ENCODE results near the gene SERPINA5. TPM values are rescaled to one million over a fixed set of nuclear protein-coding genes. Genes with fewer than 3 reads are reported as not detected.
"Not testable (repeated sequence)": the region's sequence is repeated elsewhere in the genome, so short reads cannot be mapped to it uniquely, and the experiment has no call there.

The SERPINA5 gene
- total RNA-seq, 1 donor from 2014 or later, result 655 TPM

DNA sequence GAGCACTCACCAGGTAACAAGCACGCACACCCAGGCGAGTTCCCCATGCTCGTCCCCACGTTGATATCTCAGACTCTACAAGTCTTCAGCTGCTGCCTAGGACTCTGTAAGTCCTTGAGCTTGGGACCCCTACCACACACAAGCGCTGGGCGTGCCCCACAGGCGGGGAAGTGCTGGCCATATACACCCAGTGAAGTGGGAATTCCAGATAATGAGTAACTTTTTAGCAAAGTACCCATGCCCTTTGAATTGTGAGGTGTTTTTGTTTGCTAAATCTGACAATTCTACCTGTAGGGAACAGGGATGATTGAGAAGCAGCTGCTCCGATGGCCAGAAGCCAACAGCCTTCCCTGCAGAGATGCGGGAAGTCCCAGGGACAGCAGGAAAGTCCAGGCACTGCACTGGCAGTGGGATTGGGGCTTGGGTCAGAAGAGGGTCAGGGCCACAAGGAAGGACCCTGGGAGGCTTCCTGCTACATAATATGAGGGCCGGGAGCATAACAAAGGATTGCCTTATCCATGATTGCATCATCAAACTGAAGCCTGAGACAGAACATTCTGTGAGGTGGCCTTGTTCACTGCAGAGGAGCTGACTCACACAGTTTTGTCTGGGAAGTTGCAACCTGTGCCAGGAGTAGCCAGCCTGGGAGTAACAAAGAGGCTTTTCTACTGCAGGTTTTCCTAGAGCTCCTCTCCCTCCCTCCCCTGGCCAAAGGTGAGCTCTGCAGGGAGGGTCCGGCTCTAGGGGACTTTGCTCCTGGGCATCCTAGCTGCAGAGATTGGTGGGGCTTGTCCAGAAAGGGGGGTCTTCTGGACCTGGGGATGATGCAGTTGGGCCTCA is 17.8 kb downstream of the SERPINA5 start:
- DNase-seq (ENCODE audit: low spot score), result peak; percentile 91

DNA sequence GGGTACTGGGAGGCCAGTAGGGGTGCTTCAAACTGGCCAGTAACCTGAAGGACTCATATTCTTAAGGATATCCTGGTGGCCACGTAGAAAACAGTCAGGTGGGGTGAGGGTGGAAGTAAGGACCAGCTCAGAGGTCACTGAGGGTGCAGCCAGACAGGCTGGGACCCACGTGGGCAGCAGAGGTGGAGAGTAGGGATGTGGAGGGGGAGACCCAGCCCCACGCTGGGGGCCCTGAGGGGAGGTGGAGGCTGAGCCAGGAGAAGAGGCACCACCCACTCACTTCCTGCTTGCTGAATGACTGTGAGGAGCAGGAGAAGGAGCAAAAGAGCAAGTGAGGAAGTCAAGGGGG is 18.4 kb downstream of the SERPINA5 start:
- DNase-seq (ENCODE audit: low spot score), result no peak

DNA sequence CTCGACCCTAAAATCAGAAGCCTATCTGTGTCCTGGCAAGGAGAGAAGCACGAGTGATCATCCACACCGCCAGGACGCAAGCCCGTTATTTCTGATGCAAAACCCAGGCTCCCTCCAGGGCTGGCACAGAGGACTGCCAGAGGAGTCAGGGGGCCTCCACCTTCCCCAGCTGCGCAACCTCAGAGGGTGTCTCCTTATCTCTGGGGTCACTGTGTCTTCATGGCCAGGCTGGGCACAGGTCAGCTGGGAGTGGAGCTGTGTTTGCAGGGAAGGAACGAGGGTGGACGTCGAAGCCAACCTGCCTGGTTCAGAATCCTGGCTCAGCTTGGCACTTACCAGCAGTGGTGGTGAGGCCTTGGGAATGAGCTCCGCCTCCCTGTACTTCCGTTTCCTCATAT is 18.9 kb downstream of the SERPINA5 start:
- DNase-seq (ENCODE audit: low spot score), result no peak

- peak; percentile 76 for DNase-seq (ENCODE audit: low spot score)
These were observed 20.7 kb downstream of the SERPINA5 start for GRCh38 chr14:94601884-94602391.

GRCh38 chr14:94602722-94603121 is 21.5 kb downstream of the SERPINA5 start:
- DNase-seq (ENCODE audit: low spot score), result no peak

GRCh38 chr14:94605361-94605760 is 24.1 kb downstream of the SERPINA5 start:
- DNase-seq (ENCODE audit: low spot score), result no peak

DNA sequence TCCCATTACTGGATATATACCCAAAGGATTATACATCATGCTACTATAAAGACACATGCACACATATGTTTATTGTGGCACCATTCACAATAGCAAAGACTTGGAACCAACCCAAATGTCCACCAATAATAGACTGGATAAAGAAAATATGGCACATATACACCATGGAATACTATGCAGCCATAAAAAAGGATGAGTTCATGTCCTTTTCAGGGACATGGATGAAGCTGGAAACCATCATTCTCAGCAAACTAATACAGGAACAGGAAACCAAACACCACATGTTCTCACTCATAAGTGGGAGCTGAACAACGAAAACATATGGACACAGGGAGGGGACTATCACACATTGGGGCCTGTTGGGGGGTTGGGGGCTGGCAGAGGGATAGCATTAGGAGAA is 27.7 kb downstream of the SERPINA5 start:
- DNase-seq (ENCODE audit: low spot score), result not testable (repeated sequence)

GRCh38 chr14:94611179-94611578 is 30.0 kb downstream of the SERPINA5 start:
- DNase-seq (ENCODE audit: low spot score), result no peak

DNA sequence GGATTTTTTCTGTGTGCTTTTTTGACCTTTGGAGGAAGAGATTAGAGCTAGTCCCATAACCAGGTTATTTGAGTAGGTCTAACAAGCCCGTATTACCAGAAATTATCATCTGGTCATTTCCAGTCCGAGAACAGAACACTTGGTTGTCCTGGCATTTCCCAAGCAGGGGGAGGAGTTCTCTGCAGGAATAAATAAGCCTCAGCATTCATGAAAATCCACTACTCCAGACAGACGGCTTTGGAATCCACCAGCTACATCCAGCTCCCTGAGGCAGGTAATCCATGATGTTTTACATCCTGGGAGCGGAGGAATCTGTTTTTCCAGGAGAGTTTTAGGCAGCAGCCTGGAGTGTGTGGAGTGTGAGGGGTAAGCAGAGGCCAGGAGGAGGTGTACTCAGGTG is 30.9 kb downstream of the SERPINA5 start, which contains the start of gene SERPINA3:
TSS of gene SERPINA3 (plus strand) at position 218 of the 400 bp plus-strand sequence. CDS start 2,051 bp downstream, outside the sequence.
- no peak for DNase-seq (ENCODE audit: low spot score)

DNA sequence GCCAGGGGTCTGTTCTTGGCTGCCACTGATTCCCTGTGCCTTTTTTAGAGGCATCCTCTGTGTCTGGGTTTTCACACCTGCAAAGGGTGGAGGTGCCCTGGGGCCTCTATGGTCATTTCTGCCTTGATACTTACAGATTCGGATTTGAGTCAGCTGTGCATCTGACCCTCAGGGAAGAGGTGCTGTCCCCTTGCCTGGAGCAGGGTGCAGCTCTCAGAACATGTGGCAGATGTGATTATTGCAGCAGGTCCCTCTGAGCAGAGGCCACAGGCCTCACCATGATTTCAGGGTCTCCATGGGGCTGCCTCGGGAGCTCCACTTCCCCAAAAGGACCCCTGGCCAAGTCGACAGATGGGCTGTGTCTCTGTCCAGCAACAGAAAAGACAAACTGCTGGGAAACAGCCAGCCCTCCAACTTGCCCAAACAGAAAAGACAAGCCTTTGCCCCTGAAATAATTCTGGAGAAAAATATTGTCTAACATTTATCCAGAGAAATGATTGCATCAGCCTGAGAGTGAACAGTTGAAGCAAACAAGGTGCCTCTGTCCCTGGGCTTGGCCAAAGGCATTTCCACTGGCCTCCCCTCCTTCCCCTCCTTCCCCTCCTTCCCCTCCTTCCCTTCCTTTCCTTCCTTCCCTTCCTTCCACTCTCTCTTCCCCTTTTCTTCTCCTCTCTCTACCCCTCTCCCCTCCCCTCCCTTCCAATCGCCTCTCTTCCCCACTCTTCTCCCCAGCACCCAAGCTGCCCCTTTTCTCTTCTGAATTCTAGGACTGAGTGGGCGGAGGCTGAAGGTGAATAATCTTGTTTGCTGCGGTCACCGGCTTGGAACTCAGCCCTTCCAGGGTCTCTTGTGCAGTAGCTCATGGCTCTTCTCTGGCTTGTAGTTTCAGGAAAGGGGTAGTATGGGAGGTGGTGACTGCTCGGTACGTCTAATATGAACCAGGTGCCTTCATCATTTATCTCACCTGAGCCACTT is 31.6 kb downstream of the SERPINA5 start:
- no peak for DNase-seq (ENCODE audit: low spot score)

- DNase-seq (ENCODE audit: low spot score), result no peak
These were observed 32.8 kb downstream of the SERPINA5 start for GRCh38 chr14:94613720-94614644.

- DNase-seq (ENCODE audit: low spot score), result no peak
These were observed 33.6 kb downstream of the SERPINA5 start for GRCh38 chr14:94614802-94615201.

DNA sequence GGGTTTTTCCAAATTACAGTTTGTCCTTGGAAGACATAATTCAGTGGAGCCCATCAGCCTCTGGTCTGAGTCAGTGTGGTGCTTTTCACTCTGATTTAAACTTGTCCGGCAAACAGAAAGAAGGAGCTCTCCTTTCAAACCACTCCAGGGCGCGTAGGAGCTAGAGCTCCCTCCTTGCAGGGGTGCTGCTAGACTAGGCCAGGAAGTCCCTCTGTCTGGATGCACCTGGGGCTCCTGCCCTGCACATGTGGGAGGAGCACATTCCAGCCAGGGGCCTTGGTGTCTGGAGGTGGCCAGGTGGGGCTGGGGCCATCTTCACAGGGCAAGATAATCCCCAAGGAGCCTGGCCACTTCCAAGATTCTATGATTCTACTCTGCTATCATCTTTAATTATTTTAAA is 34.0 kb downstream of the SERPINA5 start:
- DNase-seq (ENCODE audit: low spot score), result no peak

DNA sequence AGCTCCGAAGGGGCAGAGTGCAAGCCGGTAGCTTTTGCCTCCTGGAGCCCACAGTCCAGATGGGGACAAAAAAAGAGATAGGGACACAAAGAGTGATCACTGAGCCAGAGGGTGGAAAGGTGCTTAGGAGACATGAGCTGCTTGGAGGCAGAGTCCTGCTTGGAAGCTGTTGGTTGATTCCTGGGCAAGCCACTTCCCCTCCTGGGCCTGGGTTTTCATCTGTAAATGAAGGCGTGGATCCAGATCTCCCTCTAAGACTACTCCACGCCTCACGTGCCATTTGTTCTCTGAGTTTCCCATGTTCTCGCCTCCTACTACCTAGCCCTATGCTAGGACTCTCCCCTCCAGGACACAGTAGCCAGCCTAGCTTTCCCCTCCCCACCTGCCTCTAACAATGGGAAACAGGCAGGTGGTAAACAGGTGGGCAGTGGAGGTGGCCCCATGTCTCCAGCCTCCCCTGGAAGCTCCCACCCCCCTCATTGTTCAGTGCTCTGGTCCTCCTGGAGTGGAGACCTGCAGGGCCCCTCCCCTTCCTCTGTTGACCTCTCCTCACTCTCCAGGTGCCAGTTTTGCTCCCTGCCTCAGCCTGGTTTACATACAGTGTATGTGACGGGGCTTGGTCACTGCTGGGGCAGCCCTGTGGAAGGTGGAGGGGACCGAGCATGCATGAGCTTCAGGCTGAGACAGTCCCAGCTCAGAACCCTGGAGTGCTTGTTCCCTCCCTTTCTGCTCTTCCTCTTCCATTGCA is 34.8 kb downstream of the SERPINA5 start:
- no peak for DNase-seq (ENCODE audit: low spot score)

GRCh38 chr14:94617366-94617941 is 36.2 kb downstream of the SERPINA5 start:
- DNase-seq (ENCODE audit: low spot score), result no peak

DNA sequence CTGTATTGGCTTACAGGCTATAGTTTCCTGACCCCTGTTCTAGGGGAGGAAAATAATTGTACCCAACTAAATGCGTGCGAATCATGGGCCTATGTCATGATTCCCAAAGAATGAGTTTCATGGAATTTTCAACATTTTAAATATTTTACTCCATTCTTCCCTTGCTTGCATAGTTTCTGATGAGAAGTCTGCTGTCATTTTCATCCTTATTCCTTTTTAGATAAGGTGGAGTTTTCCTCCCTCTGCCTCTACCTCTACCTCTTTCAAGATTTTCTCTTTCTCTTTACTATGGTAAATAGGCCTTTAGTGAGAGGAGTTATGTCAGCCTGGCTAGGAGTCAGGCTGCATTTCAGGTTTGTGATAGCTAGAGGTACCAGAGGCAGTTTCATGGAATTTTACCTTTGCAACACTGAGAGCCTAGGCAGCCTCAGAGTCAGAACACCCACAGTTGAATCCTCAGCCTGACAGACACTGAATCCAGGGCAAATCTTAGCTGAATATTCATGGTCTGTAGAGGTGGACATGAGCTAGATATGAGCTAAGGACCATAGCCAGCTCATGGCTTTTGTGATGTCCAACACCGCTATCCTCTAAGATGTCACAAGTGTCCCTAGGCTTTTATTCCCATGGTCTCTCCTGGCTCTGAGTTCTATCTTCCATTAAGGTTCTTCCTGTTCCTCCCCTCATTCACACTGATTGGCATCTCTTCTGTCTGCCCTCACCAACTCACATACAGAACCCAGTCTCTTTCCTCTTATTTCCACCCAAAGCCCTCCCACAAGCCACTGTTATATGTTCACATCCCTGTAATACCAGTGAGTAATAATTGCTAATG is 37.0 kb downstream of the SERPINA5 start:
- no peak for DNase-seq (ENCODE audit: low spot score)

- no peak for DNase-seq (ENCODE audit: low spot score)
These were observed 38.1 kb downstream of the SERPINA5 start for GRCh38 chr14:94619297-94619696.

DNA sequence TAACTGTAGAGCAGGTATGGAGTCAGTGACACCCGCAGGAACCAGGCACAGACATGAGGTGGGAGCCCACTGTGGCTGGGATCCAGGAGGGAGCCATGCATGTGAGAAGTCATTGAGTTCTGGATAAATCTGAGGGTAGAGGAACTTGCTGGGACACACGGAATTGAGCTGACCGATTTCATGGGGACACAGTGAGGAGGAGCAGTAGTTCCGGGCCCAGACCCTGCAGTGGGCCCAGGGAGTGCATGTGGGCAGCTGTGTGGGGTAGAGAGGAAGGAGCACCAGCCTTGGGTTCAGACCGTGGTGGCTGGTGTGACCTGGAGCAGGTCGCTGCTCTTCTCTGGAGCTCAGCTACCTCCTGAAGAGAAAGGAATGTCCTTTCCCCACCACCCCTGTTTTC is 39.4 kb downstream of the SERPINA5 start:
- DNase-seq (ENCODE audit: low spot score), result no peak
